Measurements from ENCODE around the gene MAP2K5. TPM values are rescaled to one million over a fixed set of nuclear protein-coding genes. Genes with fewer than 3 reads are reported as not detected.

MAP2K5 gene
- total and polyA plus RNA-seq, 10 of the 15 experiments (the other 5 are each of a cell fraction or from before 2014, with no cell fraction given) = 1.3 to 19.4 (median 9.6) TPM

GRCh38 chr15:67531379-67531914 is 11.1 kb upstream of the MAP2K5 start (continued):
- no peak for TF ChIP-seq E2F8 (IDR thresholded peaks at IDR 0.05; ENCODE audit: low read depth, partially characterized antibody)
- TF ChIP-seq TBL1XR1 (IDR thresholded peaks at IDR 0.05; ENCODE audit: low read depth, low read length) = no peak
- TF ChIP-seq, protein P1, sequence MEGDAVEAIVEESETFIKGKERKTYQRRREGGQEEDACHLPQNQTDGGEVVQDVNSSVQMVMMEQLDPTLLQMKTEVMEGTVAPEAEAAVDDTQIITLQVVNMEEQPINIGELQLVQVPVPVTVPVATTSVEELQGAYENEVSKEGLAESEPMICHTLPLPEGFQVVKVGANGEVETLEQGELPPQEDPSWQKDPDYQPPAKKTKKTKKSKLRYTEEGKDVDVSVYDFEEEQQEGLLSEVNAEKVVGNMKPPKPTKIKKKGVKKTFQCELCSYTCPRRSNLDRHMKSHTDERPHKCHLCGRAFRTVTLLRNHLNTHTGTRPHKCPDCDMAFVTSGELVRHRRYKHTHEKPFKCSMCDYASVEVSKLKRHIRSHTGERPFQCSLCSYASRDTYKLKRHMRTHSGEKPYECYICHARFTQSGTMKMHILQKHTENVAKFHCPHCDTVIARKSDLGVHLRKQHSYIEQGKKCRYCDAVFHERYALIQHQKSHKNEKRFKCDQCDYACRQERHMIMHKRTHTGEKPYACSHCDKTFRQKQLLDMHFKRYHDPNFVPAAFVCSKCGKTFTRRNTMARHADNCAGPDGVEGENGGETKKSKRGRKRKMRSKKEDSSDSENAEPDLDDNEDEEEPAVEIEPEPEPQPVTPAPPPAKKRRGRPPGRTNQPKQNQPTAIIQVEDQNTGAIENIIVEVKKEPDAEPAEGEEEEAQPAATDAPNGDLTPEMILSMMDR (IDR thresholded peaks at IDR 0.05 in 2 of 3, conservative IDR thresholded peaks at IDR 0.05 in 1 of 3; ENCODE audit: control insufficient read depth in 2 of 3, extremely low read depth in 1 of 3, insufficient read depth in 1 of 3, low read depth in 3 of 3, low read length in 3 of 3) = no peak
- TF ChIP-seq REST (IDR thresholded peaks at IDR 0.05; ENCODE audit: low read depth, low read length) = no peak
- TF ChIP-seq MYB (IDR thresholded peaks at IDR 0.05; ENCODE audit: borderline replicate concordance, low read depth, low read length) = no peak
- TF ChIP-seq EED (IDR thresholded peaks at IDR 0.05; ENCODE audit: low read depth) = no peak
- no peak for TF ChIP-seq HSF1 (IDR thresholded peaks at IDR 0.05; ENCODE audit: low read depth, low read length)
- TF ChIP-seq POLR2A (IDR thresholded peaks at IDR 0.05; ENCODE audit: low read depth, low read length) = no peak
- TF ChIP-seq LARP7 (IDR thresholded peaks at IDR 0.05) = no peak

Data from GM12878 (cell line).